Activated CD4-positive, alpha-beta T cell treated with anti-CD3 and anti-CD28 coated beads, Interleukin-2, amount 50 U/mL, for 16 hours (primary cell): ENCODE results near the gene M1AP.

Source experiments
- DNase-seq: peaks from one replicate; pipeline ENCODE4 v3.0.0-alpha.2; 2020

Gene M1AP

DNA sequence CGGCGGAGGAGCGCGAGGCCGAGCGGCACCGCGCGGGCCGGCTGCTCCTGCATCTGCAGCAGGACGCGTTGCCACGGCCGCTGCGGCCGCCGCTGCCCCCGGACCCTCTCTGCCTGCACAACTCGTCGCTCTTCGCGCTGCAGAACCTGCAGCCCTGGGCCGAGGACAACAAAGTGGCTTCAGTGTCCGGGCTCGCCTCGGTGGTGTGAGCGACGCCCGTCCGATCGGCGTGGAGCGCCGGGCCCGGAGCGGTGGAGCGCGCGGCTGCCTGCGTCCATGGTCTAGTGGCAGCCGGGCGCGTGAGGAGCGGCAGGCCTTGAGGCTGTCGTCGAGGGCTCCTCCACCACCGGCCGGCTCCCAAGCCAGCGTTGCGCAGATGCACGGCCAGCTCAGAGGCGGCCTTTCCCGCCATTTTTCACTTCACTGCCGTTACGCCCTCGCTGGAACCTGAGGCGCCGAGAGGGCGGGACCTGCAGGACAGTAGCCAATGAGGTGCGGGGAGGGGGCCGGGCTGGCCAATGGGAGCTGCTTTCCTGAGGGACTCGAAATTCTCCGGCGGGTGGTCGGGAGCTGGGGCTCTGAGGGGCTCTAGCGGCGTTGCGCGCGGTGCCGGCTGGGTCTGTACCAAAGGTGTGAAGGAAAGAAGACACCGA is 132.0 kb downstream of the M1AP start:
- peak; percentile 75 for DNase-seq

DNA sequence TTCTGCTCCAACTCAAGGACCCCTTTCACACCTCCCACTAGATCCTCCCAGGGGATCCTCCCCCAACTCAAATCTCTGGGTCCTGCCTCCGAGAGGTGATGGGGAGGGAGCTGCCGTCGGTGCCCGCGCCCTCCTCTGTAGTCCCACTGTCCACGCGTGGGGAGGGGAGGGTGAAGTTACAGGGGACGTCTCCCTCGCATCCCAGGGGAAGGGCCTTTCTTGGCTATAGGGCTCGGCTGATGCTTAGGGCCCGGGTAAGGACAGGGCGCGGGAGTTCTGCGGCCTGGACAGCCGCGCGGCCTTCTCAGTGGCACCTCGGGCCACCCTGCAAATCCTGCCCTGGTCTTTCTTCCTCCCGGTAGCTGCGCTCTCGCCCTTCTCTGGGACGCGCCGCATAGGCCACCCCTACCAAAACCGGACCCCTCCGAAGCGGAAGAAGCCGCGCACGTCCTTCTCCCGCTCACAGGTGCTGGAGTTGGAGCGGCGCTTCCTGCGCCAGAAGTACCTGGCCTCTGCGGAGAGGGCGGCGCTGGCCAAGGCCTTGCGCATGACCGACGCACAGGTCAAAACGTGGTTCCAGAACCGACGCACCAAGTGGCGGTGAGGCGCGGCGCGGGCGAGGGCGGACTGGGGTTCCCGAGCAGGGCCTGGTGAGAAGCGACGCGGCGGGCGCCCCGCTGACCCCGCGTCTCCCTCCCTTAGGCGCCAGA is 132.7 kb downstream of the M1AP start:
- no peak for DNase-seq

DNA sequence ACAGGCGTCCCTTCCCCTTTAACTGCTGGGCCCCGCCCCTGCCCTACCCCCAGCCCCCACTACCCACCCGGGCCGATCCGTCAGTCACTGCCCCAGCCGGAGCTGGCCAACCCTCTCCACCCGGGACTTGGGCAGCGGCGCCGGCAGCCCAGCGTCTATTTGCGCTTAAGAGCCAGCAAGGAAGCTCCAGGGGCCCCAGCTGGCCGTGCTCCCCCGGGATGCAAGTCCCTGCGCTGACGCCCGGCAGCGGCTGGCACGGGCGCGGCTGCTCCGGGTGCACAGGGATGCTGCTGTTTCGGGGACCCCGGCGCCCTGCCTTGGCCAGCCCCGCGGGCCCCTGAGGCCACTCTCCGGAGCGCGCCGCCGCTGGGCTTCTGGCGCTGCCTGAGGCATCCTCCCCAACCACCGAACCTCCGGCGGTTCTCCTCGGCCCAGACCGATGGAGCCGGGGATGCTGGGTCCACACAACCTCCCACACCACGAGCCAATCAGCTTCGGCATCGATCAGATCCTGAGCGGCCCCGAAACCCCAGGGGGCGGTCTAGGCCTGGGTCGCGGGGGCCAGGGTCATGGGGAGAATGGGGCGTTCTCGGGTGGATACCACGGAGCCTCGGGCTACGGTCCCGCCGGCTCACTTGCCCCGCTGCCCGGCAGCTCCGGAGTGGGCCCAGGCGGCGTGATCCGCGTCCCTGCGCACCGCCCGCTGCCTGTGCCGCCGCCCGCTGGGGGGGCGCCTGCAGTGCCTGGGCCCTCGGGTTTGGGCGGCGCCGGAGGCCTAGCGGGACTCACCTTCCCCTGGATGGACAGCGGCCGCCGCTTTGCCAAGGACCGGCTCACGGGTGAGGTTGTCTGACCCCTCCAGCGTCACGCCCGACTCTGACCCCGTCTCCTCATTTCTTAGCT is 133.5 kb downstream of the M1AP start, which contains the start of gene TLX2:
Gene TLX2, plus strand, starts transcription at position 83 of the 903 bp plus-strand sequence. Its CDS starts 357 bp downstream, at position 440.
- DNase-seq: no peak

DNA sequence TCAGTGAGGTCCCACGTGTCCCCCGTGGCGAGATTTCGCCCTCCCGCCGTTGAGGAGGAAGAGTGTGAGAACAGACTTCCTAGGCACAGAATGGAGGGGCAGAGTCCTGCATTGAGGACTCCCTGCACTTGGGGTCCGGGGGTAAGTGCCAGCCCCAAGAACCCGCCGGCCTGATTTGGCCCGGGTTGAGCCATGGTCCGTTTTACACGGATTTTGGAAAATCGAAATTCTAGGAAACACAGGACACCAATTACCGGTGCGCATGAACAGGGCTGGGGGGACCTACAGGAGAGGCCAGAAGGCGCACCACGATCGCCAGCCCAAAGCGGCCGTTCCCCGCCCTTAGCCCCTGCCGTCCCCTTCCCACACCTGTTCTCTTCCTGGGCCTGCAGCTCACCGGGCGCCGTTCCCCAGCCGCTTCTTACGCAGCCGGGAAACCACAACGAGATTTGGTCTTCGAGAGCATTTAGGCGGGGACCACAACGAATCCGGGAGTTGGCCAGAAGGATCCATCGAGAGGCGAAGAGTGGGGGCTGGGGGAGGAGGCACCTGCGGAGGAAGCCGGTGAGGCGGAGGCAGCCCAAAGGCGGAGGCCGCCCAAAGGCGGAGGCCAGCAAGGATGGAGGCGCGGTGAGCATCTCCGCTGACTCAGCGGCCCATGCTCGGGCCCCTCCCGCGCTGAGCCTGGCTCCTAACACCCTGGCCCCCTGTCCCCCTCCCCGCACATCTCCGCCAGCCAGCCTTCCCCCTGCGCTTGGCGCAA is 134.3 kb downstream of the M1AP start:
- DNase-seq: peak; percentile 28

DNA sequence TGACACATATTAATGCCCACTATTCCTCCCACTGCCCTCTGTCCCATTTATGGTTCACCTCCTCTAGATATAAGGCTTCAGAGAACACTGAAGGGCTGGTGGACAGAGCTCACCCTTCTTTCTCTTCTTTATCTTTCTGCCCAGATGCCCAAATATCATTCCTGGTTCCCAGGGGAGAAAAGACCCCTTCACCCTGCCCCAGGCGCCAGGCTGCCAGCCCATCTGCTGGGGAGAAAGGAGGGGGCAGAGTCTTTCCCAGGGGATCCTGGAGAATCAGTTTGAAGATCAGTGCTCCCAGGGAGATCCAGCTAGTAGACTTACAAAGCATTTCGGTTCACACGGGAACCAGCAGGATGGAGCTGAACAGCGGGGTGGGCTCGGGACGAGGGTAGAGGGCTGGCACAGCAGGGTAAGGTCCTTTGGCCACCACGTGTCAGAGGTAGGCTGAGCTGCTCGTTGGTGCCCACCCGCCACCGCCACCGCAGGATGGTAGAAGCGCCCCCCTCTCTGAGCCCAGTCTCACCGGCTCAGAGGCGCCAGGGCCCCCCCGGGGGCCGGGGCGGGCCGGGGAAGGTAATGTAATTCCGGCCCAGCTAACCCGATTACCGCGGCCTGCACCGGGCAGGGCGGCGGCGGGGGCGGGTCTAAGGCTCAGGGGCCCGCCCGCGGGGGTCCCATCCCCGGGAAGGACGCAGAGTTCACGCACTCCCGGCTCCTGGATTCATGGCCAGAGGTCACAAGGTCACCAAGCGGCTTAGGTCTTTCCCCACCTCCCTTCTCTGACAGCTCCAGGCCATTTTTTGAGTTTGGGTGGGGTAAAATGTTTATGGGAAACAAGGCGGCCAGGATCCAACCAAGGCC is 135.2 kb downstream of the M1AP start:
- DNase-seq: no peak

DNA sequence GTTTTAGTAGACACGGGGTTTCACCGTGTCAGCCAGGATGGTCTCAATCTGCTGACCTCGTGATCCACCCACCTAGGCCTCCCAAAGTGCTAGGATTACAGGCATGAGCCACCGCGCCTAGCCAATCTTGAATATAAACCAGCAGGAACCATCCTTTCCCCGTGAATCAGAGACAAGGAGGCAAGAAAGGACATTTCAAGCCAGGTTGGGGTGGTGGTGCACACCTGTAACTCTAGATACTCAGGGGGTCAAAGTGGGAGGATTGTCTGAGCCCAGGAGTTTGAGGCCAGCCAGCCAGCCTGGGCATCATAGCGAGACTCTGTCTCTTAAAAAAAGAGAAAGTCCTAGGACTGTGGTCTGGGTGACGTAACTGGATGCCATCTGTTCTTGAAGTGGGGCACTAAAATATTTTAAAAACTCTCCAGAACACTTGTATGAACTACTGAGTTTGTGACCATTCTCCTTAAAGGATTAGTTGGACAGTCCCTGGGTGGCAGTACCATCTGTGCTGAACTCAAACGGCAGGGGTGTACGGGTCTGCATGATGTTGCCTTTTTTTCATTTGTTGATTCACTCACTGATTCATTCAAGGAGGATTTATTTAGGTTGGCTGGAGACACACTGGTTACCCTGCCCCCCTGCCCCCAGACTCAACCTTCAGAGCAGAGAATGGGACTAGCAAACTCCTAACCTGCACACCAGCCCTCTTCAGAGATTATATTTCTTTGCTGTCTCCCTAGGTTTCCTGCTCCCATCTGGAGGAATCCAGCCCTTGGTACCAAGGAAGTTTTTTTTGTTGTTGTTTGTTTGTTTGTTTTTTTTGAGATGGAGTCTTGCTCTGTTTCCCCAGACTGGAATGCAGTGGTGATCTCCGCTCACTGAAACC is 136.8 kb downstream of the M1AP start:
- no peak for DNase-seq

DNA sequence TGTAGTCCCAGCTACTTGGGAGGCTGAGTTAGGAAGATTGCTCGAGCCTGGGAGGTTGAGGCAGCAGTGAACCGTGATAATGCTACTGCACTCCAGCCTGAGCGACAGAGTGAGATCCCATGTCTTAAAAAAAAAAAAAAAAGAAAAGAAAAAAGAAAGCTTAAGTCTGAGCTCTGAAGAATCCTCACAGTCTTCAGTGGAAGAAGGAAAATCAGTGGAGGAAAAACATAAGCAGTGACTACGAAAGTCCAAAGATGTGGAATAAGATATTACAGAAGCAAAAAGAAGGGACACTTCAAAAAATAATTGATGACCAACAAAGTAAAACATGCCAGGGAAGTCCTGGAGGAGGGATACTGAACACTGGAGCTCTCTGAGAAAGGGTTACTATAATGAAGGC is 137.9 kb downstream of the M1AP start:
- no peak for DNase-seq

DNA sequence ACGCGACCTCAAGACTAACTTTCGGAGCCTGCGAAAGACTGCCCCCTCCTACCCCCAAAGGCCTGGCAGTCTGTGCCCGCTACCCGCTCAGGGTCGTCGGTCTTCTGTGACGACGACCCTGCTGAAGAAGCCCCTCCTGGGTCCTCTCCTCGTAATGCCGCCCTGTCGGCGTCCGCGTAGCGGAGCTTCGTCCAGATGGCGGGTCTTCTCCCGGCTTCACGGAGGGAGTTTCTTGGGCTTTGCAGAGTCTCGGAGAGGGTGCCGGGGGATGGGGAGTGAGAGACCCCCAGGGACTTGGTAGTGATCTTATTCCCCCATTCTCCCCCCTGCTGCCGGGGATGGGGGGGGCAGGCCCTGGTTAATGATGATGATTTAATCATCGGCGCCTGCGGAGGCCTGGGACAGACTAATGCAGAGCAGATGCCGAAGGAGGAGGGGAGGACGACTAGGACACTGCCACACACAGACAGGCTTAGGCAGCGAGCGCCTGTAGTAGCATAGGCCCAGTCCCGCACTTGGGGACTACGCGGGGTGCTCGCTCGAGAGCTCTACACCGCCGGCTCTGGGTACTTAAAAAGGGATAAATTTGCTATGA is 140.1 kb downstream of the M1AP start:
- DNase-seq: no peak
